Tibial nerve (tissue), 4 donors: ENCODE results near the gene PNLDC1.
"Not testable (repeated sequence)": the region's sequence is repeated elsewhere in the genome, so short reads cannot be mapped to it uniquely, and the experiment has no call there.

ENCODE experiments used
- EP300 ChIP-seq, 2 donors: sonication (generic); formaldehyde crosslinking; IDR thresholded peaks; one replicate each; pipeline ENCODE4 v1.6.1; 2017; ENCODE audit warnings: antibody characterized with exemption in 2 of 2, mild to moderate bottlenecking in 1 of 2
- TF ChIP-seq, protein P1 (sequence below), 5 experiments: fragments of 200-600 bp in 3 of 5; fragments of 450-650 bp in 2 of 5; sonication (generic) in 3 of 5; IDR thresholded peaks; one replicate each; pipeline ENCODE4 v1.5.1; 2016 to 2019; ENCODE audit warnings: antibody characterized with exemption in 5 of 5, mild to moderate bottlenecking in 3 of 5, moderate library complexity in 2 of 5

DNA sequence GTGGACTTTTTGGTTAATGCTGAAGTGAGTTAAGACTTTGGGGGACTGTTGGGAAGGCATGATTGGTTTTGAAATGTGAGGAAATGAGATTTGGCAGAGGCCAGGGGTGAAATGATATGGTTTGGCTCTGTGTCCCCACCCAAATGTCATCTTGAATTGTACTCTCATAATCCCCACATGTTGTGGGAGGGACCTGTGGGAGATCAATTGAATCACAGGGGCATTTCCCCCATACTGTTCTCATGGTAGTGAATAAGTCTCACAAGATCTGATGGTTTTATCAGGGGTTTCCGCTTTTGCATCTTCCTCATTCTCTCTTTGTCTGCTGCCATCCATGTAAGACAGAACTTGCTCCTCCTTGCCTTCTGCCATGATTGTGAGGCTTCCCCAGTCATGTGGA, 49.8 kb downstream of the PNLDC1 start:
- TF ChIP-seq, protein P1, sequence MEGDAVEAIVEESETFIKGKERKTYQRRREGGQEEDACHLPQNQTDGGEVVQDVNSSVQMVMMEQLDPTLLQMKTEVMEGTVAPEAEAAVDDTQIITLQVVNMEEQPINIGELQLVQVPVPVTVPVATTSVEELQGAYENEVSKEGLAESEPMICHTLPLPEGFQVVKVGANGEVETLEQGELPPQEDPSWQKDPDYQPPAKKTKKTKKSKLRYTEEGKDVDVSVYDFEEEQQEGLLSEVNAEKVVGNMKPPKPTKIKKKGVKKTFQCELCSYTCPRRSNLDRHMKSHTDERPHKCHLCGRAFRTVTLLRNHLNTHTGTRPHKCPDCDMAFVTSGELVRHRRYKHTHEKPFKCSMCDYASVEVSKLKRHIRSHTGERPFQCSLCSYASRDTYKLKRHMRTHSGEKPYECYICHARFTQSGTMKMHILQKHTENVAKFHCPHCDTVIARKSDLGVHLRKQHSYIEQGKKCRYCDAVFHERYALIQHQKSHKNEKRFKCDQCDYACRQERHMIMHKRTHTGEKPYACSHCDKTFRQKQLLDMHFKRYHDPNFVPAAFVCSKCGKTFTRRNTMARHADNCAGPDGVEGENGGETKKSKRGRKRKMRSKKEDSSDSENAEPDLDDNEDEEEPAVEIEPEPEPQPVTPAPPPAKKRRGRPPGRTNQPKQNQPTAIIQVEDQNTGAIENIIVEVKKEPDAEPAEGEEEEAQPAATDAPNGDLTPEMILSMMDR (IDR thresholded peaks at IDR 0.05) = not testable (repeated sequence)
- TF ChIP-seq EP300 (IDR thresholded peaks at IDR 0.05) = not testable (repeated sequence)
